Measurements from ENCODE around the gene PEX26.
"Not testable (repeated sequence)": the region's sequence is repeated elsewhere in the genome, so short reads cannot be mapped to it uniquely, and the experiment has no call there.

The PEX26 gene

GRCh38 chr22:18101536-18101935, 23.7 kb downstream of the PEX26 start:
- no peak for DNase-seq

- no peak for DNase-seq
These were observed 25.9 kb downstream of the PEX26 start for GRCh38 chr22:18103527-18104269.

- DNase-seq = no peak
These were observed 26.8 kb downstream of the PEX26 start for GRCh38 chr22:18104566-18104965.

- not testable (repeated sequence) for DNase-seq
These were observed 28.2 kb downstream of the PEX26 start for GRCh38 chr22:18105981-18106380.

GRCh38 chr22:18106550-18107341, 29.0 kb downstream of the PEX26 start:
- not testable (repeated sequence) for DNase-seq

GRCh38 chr22:18108187-18108586, 30.4 kb downstream of the PEX26 start:
- no peak for DNase-seq

- DNase-seq = no peak
These were observed 31.8 kb downstream of the PEX26 start for GRCh38 chr22:18109410-18110193.

GRCh38 chr22:18110194-18110953, 32.6 kb downstream of the PEX26 start, which contains the start of gene TUBA8:
Gene TUBA8 (plus strand): TSS chr22:18110809. CDS start chr22:18110866, 57 bp downstream.
- DNase-seq = no peak

GRCh38 chr22:18110954-18111758, 33.4 kb downstream of the PEX26 start:
- no peak for DNase-seq

DNA sequence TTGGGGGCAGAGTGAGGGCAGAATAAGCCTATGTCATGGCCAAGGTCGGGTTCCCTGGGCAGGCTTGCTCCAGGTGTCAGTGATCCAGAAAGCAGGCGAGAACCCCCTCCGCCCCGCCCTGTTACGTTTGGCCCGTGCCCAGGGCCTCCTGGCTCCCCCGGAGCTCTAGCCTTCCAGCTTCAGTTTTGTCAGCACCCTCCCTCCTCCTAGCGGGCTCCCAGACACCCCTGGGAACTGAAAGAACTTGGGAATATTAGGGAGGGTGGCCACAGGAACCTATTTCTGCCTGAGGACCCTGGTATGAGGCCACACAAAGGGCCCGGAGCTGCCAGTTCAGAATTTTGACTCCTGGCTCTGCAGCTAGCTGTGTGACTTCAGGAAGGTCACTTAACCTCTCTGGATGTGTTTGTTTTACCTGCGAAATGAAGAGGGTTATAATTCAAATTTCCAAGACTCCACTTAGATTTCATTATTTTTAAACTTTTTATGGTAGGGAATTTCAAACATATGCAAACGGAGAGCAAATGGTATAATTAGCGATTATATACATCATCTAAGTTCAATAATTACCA, 34.1 kb downstream of the PEX26 start:
- DNase-seq = no peak

GRCh38 chr22:18112440-18112839, 34.6 kb downstream of the PEX26 start:
- DNase-seq = no peak

DNA sequence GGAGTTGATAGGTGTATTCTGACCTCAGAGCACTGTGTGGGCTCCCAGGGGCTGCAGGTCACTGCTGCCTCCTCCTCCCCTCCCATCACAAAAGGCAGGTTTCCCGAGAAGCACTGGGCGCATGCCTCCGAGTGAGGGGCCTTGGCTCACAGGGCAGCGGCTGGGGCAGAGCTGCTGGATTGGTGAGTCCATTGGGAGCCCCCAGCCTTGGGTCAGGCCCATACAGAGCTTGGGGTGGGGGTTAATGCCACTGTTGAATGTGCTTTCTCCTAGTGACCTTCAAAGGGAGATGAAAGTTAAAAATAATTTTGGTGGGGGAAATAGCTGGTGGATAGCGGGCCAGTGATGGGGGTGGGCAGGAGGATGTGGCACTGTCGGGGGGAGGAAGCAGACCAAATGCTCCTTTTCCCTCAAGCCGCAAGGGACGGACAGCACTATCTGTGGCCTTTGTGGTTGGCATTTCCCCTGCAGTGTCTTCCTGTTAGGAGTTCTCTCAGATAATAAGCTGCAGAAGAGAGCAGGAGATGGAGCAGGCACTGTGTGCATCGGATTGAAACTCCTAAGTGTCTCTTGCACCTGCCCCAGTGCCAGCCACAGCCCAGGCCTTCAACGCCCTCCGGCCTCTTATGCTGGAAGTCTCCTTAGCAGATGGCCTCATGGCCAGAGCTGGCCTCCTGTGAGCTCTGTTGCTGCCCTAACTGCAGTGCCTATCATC, 36.0 kb downstream of the PEX26 start:
- no peak for DNase-seq

DNA sequence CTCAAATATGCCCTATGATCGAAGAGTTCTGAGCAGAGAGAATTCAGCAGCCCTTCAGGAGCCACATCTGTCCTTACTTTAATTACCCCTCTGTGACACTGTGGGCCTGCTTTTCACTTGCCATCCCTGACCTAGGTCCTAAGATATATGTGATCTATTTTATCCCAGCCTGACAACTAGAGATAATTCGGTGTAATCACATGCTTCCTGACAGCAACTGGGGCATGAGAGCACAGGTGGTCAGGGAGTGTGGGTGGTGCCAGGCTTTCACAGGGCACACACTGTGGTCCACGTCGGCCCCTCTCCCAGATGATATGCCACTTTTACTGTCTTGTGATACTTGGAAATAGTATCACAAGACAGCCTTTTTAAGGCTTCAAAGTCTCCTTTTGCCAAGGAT, 36.7 kb downstream of the PEX26 start:
- DNase-seq = no peak

DNA sequence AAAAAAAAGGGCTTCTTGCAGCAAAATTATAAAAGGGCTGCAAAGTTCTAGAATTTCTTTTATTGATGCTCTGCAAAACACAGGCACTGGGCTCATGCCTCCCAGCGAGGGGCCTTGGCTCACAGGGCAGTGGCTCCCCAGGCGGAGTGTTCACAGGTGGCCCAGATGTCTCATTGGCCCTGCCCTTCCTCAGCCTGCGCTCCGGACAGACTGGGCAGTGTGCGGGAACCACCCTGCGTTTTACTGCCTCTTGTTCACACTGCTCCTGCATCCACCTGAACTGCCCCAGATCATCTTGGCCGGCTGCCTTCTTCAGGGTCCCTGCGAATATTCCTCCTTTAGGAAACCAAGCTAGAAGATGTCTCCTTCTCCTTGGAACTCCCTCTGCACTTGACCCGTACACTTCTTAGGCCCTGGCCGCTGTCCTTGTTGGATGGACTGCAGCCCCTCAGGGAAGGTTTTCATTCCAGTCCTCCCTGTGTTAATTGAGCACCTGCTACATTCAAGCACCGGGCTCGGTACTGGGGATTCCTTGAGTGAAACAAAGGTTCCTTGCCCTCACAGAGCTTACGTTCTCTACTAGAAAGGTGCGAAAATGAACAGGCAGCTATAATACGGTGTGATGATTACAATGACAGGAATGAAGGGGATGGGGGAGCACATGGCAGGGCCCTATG, 37.3 kb downstream of the PEX26 start:
- no peak for DNase-seq

DNA sequence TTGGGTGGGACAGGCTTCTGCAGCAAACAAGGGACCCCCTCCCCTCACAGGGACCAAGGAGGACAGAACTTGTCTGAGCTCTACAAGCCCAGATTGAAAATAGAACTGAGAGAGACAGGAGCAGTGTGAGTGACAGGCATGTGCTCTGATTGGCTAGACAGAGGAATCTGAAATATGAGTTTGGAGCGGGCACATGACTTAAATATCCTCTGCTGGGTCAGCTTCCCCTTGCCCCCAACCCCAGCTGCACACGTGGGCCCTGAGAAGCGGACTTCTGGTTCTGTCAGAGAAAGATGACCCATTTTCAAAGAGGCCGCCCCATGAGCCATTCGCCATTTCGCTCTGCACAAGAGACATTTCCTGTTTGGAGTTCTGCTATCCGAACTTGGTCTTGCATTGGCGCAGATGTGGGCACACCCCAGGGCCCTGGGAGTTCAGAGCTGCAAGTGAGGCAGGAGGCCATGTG, 38.1 kb downstream of the PEX26 start:
- DNase-seq = no peak

DNA sequence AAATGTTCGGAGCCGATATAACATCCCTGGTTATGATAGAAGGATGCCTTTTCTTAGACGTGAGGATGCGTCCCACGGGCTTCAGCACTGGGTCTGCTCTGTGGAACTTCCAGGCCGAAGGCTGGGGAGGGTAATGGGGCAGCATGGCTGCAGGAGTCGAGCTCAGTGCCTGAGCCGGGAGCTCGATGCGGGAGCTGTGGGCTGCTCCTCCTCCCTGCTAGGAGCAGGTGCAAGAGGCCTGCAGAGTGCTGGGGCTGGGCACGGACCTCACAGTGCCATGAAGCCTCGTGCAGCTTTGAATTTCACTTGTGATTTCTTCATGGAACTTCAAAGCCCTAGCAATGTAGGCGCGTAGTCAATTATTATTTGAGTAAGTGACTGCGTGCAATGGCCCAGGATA, 38.8 kb downstream of the PEX26 start:
- no peak for DNase-seq

GRCh38 chr22:18118345-18118915, 40.6 kb downstream of the PEX26 start:
- no peak for DNase-seq

DNA sequence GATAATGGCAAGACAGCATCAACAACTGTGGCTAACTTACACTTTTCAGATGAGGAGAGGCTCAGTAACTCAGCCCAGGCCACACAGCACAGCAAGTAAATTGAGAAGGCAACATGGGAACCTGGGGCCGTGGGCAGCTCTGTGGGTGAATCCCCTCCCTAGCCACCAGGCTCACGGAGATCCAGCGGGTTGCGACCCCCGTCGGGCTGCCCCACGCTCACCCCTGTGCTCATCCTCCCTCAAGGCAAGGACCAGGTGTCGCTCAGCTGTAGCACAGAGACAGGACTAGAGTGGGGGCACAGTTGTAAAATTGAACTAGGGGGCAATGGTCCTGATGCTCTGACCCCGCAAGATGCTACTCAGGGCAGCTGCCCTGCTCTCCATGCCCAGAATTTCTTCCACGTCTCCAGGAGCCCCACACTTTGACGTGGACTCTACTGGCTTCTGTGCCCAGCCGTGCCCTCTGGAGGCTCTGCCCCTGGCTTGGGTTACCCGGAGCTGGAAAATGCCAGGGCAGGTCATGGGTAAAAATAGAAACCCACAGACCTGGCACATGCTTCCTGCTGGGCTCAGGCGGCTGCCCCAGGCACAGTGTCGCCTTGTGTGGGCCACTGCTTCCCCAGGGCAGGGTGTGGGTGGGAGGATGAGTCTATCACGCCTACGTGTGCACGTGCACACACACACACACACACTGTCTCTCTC, 41.8 kb downstream of the PEX26 start:
- no peak for DNase-seq

DNA sequence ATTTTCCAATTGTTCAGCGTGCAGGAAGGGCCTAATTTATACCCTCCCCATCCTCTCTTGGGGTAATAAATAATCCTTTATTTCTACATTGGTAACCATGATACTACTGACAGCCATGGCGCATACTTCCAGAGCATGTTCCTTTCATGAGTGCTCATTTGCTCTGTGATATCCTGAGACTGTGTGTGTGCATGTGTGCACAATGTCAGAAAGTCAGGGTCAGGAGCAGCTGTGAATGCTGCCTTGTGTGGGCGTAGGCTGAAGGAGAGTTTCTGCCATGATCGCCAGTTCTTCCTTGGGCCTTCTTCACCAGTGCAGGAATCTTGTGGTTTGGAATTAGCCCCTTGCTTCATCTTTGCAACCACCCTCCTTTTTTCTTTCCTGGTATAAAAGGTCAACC, 43.1 kb downstream of the PEX26 start:
- no peak for DNase-seq

All from CD4-positive, alpha-beta T cell treated with Interleukin-4 for 1 hour (primary cell).